Measurements from ENCODE around the gene CARMIL1.

The CARMIL1 gene

DNA sequence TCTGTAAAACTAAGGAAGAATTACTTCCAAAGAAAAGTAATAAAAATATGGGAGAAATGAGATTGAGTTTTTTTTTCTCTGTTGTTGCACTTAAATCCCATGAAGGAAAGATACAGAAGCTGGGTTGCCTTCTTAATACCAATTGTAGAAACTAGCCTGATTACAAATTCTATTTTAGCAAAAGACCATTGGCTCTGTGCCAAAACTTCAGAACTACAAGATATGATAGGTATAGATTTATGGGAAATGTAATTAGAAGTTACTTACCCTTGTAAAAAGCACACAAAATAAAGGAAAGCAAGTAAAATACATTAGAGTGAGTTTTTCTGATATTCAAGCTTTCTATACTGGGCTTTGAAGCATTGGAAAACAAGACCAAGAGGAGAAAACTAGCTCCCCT lies 299.4 kb downstream of the CARMIL1 start:
- H4K20me1 ChIP-seq (ENCODE audit: insufficient read depth, low read length), result no peaks in the 10 kb centered on the region
- H3K27me3 ChIP-seq (ENCODE audit: low read depth, low read length), result no peaks in the 10 kb centered on the region
- H3K4me3 ChIP-seq (ENCODE audit: low read length), result no peak overlapping the region
- H3K4me2 ChIP-seq (ENCODE audit: low read length), result no peak overlapping the region
- TF ChIP-seq, protein P1, sequence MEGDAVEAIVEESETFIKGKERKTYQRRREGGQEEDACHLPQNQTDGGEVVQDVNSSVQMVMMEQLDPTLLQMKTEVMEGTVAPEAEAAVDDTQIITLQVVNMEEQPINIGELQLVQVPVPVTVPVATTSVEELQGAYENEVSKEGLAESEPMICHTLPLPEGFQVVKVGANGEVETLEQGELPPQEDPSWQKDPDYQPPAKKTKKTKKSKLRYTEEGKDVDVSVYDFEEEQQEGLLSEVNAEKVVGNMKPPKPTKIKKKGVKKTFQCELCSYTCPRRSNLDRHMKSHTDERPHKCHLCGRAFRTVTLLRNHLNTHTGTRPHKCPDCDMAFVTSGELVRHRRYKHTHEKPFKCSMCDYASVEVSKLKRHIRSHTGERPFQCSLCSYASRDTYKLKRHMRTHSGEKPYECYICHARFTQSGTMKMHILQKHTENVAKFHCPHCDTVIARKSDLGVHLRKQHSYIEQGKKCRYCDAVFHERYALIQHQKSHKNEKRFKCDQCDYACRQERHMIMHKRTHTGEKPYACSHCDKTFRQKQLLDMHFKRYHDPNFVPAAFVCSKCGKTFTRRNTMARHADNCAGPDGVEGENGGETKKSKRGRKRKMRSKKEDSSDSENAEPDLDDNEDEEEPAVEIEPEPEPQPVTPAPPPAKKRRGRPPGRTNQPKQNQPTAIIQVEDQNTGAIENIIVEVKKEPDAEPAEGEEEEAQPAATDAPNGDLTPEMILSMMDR (IDR thresholded peaks at IDR 0.05; ENCODE audit: low read depth, low read length), result no peak
- TF ChIP-seq EZH2phosphoT487 (IDR thresholded peaks at IDR 0.05; ENCODE audit: low read depth), result no peak
- peaks cover 4% of the 10 kb centered on the region; the same call in 1 of the 2 replicates for H3K4me1 ChIP-seq (ENCODE audit: low read length)
- no peak overlapping the region for H3K27ac ChIP-seq (ENCODE audit: low read length)
- H2AFZ ChIP-seq (ENCODE audit: low read depth, low read length), result no peak overlapping the region
- no peaks in the 10 kb centered on the region for H3K36me3 ChIP-seq (replicated peaks; ENCODE audit: low read depth, low read length)
- H3K9ac ChIP-seq (ENCODE audit: low read length), result no peak overlapping the region
- H3K9me3 ChIP-seq (ENCODE audit: insufficient read depth, low read length), result no peaks in the 10 kb centered on the region
- no peaks in the 10 kb centered on the region for H3K79me2 ChIP-seq (ENCODE audit: low read length)

DNA sequence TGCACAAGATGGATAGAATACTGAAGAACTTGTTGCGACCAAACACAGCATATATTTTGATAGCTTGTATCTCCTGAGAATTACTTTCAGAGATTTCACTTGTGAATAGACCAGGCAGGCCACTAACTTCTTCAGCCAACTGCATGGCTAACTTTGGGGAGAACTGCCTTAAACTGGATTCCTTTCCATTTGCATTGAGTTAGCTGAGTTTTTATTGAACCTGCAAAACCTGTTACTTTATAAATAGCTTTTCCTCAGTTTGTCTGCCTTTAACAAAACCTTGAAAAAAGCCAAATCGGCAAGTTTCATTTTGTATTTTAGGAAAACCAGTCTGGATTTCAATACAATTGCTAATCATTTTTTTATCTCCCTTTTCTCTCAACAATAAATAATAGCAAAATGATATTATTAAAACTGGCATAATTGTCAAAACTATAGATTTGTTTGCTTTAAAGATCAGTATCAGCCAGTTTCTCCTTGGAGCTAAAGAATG lies 300.3 kb downstream of the CARMIL1 start:
- Histone ChIP-seq H3K27me3 (ENCODE audit: low read depth, low read length) (no peaks in the 10 kb centered on the region), H3K27ac (ENCODE audit: low read length) (no peak overlapping the region), H3K36me3 (replicated peaks; ENCODE audit: low read depth, low read length) (no peaks in the 10 kb centered on the region), H3K4me3 (ENCODE audit: low read length) (no peak overlapping the region), H2AFZ (ENCODE audit: low read depth, low read length) (no peak overlapping the region), H3K9ac (ENCODE audit: low read length) (no peak overlapping the region), H3K79me2 (ENCODE audit: low read length) (no peaks in the 10 kb centered on the region), H3K4me1 (ENCODE audit: low read length) (peaks cover 4% of the 10 kb centered on the region; the same call in 1 of the 2 replicates), H3K9me3 (ENCODE audit: insufficient read depth, low read length) (no peaks in the 10 kb centered on the region), H4K20me1 (ENCODE audit: insufficient read depth, low read length) (no peaks in the 10 kb centered on the region), H3K4me2 (ENCODE audit: low read length) (no peak overlapping the region)
- no peak for TF ChIP-seq EZH2phosphoT487 (IDR thresholded peaks at IDR 0.05; ENCODE audit: low read depth)

DNA sequence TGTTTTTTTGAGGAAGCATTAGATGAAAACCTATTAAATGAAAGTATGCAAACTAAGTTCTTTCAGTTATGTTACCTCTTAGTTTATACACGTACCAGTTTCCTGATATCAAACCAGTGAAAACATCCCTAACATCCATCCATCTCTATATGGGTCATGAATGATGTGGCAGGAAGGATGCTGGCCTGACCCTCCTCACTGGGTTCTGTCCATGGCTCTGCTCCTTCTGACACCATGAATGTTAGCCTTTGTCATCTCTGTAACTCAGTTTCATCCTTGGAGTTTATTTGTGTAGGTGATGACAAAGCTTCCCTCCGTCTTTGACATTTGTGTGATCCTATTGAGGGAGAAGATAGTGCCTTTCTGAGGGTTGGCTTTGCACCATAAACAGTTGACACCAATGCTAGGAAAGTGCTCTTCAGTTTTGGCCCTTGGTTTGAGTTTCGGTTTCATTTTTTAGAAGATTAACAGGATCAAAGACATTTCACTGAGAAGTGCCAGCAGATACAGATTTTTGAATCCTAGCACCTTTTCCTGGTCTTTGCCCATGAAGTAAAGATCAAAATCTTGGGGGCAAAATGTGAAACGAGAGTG lies 300.8 kb downstream of the CARMIL1 start:
- H3K36me3 ChIP-seq (replicated peaks; ENCODE audit: low read depth, low read length), result no peaks in the 10 kb centered on the region
- no peak for TF ChIP-seq EZH2phosphoT487 (IDR thresholded peaks at IDR 0.05; ENCODE audit: low read depth)
- TF ChIP-seq, protein P1 (IDR thresholded peaks at IDR 0.05; ENCODE audit: low read depth, low read length), result no peak
- H4K20me1 ChIP-seq (ENCODE audit: insufficient read depth, low read length), result no peaks in the 10 kb centered on the region
- H2AFZ ChIP-seq (ENCODE audit: low read depth, low read length), result no peak overlapping the region
- no peak overlapping the region for H3K4me3 ChIP-seq (ENCODE audit: low read length)
- no peaks in the 10 kb centered on the region for H3K79me2 ChIP-seq (ENCODE audit: low read length)
- H3K9ac ChIP-seq (ENCODE audit: low read length), result no peak overlapping the region
- no peak overlapping the region for H3K27ac ChIP-seq (ENCODE audit: low read length)
- peaks cover 4% of the 10 kb centered on the region; the same call in 1 of the 2 replicates for H3K4me1 ChIP-seq (ENCODE audit: low read length)
- H3K27me3 ChIP-seq (ENCODE audit: low read depth, low read length), result no peaks in the 10 kb centered on the region
- H3K9me3 ChIP-seq (ENCODE audit: insufficient read depth, low read length), result no peaks in the 10 kb centered on the region
- peak overlapping the region; percentile 30 for H3K4me2 ChIP-seq (ENCODE audit: low read length)

DNA sequence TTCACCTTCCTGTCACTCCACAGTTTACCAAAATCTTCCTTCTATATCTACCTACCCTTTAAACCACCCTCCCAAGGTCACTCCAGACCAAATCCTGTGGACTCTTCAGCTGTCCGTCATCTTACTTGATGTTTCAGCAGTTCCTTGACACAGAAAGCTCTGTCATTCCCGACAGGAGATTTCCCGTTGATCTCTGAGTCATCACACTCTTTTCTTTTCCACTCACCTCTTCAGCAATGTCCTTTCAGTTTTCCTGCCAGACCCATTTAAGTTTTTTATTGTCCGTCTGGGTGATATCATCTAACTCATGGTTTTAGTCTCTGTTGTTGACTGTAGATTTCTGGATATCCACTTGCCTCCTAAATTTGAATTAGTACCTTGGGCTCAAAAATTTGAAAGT lies 302.9 kb downstream of the CARMIL1 start:
- TF ChIP-seq, protein P1 (IDR thresholded peaks at IDR 0.05; ENCODE audit: low read depth, low read length), result no peak
- TF ChIP-seq EZH2phosphoT487 (IDR thresholded peaks at IDR 0.05; ENCODE audit: low read depth), result no peak
- H3K4me3 ChIP-seq (ENCODE audit: low read length), result no peak overlapping the region
- no peaks in the 10 kb centered on the region for H3K27me3 ChIP-seq (ENCODE audit: low read depth, low read length)
- no peaks in the 10 kb centered on the region for H3K9me3 ChIP-seq (ENCODE audit: insufficient read depth, low read length)
- H4K20me1 ChIP-seq (ENCODE audit: insufficient read depth, low read length), result no peaks in the 10 kb centered on the region
- no peak overlapping the region for H3K4me2 ChIP-seq (ENCODE audit: low read length)
- no peaks in the 10 kb centered on the region for H3K79me2 ChIP-seq (ENCODE audit: low read length)
- no peak overlapping the region for H3K27ac ChIP-seq (ENCODE audit: low read length)
- H3K9ac ChIP-seq (ENCODE audit: low read length), result no peak overlapping the region
- peaks cover 4% of the 10 kb centered on the region; the same call in 1 of the 2 replicates for H3K4me1 ChIP-seq (ENCODE audit: low read length)
- H2AFZ ChIP-seq (ENCODE audit: low read depth, low read length), result no peak overlapping the region
- H3K36me3 ChIP-seq (replicated peaks; ENCODE audit: low read depth, low read length), result no peaks in the 10 kb centered on the region
